Retinal pigment epithelial cell (primary cell): Measurements from ENCODE around the gene TRAPPC12.
"Not testable (repeated sequence)": the region's sequence is repeated elsewhere in the genome, so short reads cannot be mapped to it uniquely, and the experiment has no call there.

Experiments
- DNase-seq: peaks from one replicate; pipeline ENCODE4 v3.0.0-alpha.2; 2010; ENCODE audit warnings: low read depth
- H3K4me3 ChIP-seq: 2 replicates; pipeline ENCODE4 v1.5.1; 2011; ENCODE audit warnings: mild to moderate bottlenecking, low read length, control low read depth, moderate library complexity
- TF ChIP-seq, protein P1 (sequence below): conservative IDR thresholded peaks from 2 replicates; pipeline ENCODE4 v1.5.1; 2011; ENCODE audit warnings: low read depth, low read length, control low read depth, inconsistent platforms

Gene TRAPPC12

DNA sequence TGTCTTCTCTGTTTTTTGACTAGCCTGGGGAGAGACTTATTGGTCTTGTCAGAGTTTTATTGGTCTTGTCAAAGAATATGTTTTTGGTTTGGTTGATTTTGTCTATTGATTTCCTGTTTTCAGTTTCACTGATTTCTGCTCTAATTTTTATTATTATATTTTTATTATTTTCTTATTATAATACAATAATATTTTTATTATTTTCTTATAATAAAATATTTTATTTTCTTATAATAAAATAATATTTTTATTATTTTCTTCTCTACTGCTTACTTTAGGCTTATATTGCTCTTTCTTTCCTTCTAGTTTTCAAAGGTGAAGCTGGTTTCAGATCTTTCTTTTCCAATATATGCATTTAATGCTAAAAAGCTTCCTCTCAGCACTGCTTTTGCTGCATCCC lies 62.0 kb downstream of the TRAPPC12 start:
- no peak overlapping the region for H3K4me3 ChIP-seq
- TF ChIP-seq, protein P1, sequence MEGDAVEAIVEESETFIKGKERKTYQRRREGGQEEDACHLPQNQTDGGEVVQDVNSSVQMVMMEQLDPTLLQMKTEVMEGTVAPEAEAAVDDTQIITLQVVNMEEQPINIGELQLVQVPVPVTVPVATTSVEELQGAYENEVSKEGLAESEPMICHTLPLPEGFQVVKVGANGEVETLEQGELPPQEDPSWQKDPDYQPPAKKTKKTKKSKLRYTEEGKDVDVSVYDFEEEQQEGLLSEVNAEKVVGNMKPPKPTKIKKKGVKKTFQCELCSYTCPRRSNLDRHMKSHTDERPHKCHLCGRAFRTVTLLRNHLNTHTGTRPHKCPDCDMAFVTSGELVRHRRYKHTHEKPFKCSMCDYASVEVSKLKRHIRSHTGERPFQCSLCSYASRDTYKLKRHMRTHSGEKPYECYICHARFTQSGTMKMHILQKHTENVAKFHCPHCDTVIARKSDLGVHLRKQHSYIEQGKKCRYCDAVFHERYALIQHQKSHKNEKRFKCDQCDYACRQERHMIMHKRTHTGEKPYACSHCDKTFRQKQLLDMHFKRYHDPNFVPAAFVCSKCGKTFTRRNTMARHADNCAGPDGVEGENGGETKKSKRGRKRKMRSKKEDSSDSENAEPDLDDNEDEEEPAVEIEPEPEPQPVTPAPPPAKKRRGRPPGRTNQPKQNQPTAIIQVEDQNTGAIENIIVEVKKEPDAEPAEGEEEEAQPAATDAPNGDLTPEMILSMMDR = no peak
- no peak for DNase-seq

DNA sequence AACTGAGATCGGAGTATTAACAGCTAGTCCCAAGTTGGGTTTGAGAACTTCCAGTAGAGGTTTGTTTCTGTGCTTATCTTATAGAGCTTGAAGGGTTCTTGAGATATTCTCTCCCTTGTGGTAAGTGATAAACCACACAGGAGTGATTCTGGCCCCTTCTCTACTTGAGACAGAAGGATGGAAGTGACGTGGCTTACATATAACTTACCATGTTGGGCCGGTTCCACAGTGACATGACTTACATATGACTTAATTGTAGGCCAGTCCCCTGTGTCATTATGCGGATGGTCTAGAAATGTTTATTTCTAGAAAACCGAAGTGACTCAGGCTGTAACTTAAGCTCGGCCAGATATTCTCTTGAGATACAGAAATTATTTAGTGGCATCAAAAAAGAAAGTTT lies 62.7 kb downstream of the TRAPPC12 start:
- no peak overlapping the region for H3K4me3 ChIP-seq
- no peak for DNase-seq
- TF ChIP-seq, protein P1 = no peak

GRCh38 chr2:3443083-3443482 lies 63.6 kb downstream of the TRAPPC12 start:
- TF ChIP-seq, protein P1 = no peak
- DNase-seq = no peak
- H3K4me3 ChIP-seq = no peak overlapping the region

DNA sequence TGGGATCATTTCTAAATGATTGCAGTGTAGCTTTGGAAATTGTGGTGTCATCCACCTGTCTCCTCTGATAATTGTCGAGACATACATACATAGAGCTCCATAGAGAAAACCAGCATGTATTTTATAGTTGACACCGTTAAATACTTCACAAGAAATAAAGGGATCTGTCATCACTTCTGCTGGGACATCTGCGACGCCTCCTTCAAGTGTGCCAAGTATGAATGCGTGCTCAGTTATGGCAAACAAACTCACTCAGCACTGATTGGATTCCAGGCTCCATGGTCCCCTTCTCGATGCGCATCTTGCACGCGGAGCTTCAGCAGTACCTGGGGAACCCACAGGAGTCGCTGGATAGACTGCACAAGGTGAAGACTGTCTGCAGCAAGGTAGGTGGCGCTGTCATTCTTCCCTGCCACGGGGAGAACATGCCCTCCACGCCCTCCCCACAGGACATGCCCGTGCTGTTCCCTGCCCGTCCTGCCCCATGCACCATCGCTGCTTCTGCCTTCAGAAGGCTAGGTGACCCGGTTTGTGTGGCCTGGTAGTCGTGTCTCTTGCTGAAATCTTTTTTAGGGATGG lies 64.1 kb downstream of the TRAPPC12 start:
- H3K4me3 ChIP-seq = no peak overlapping the region
- no peak for DNase-seq
- TF ChIP-seq, protein P1 = no peak

DNA sequence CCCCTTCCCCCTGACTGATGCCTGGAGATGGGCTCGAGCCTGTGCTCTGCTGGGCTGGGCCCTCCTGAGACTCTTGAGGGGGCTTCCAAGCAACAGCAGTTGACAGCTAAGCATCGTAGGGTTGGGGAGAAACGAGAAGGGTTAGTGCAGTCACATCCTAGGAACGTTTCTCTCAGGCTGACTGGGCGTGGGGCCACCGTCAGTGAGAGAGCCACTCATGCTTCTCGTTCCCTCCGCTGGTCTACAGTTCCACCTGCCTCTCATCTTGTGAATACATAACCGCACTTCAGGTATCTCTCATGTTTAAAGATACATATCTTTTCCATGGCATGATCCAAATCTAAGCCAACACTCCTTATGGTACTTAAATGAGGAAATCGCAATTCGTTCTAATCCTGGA lies 66.4 kb downstream of the TRAPPC12 start:
- DNase-seq = no peak
- H3K4me3 ChIP-seq = no peak overlapping the region
- TF ChIP-seq, protein P1 = no peak

DNA sequence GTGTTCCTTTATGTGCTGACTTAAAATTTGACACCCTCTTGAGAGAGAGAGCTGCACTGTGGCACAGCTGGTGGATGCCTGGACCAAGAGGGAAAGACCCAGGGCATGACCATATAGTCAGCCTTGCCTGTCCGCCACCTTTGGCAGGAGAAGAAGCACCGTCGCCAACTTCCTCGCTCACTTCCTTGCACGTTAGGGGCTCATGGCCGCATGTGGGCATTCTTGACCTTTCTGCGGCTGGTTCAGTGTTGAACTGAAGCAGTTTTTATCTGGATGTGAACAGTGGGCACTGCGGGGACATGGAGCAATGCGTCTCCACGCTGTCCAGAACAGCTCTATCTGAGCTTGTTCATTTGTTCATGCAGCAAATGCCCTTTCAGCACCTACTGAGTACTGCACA lies 66.9 kb downstream of the TRAPPC12 start:
- TF ChIP-seq, protein P1 = no peak
- no peak overlapping the region for H3K4me3 ChIP-seq
- no peak for DNase-seq

DNA sequence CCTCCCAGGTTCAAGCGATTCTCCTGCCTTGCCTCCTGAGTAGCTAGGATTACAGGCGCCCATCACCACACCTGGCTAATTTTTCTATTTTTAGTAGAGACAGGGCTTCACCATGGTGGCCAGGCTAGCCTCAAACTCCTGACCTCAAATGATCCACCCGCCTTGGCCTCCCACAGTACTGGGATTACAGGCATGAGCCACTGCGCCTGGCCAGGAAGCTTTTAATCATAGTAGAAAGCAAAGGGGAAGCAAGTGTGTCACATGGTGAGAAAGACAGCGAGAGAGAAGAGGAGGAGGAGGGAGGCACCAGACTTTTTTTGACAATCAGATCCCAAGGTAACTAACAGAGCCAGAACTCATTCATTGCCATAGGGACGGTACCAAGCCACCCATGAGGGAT lies 67.7 kb downstream of the TRAPPC12 start:
- not testable (repeated sequence) for DNase-seq, H3K4me3 ChIP-seq

DNA sequence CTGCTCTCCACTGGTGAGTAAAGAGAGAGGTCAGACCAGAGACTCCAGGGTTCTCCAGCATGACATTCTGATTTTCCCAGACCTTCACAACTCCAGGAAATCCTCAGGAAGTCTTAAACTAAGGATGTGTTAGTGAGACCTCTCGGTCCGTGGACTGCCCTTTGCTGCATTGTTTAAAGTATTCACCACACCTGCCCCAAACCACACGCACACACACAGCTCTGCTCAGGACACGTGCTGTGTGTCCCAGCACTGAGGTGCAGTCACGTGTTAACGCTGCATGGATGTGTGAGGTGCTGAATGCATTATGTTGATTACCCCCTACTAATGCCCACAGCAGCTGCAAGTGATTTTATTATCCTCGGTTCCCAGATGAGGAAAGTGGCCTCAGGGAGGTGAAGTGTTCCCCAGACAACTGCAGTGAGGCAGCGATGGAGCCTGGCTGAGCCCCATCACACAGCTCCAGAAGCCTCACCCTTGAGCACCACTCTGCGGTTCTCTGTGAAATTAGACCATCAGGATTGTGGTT lies 68.4 kb downstream of the TRAPPC12 start:
- no peak overlapping the region for H3K4me3 ChIP-seq
- TF ChIP-seq, protein P1 = no peak
- DNase-seq = no peak

GRCh38 chr2:3448441-3448911 lies 69.0 kb downstream of the TRAPPC12 start:
- not testable (repeated sequence) for DNase-seq, H3K4me3 ChIP-seq
